IMR-90 (cell line): Measurements from ENCODE around the gene CRYBA4. TPM values are rescaled to one million over a fixed set of nuclear protein-coding genes. Genes with fewer than 3 reads are reported as not detected.

Experiments
- ATAC-seq: fragments of 200-7000 bp; cut with Tn5 transposase; 2 replicates; pipeline ENCODE4 v1.9.1; 2020; ENCODE audit warnings: low read depth, mild to moderate bottlenecking, moderate library complexity
- BruUV-seq: library from RNA; stranded (reverse); fragments of 400-500 nt; replicated peaks from 2 replicates; lab custom pipeline; 2021; lab: Mats Ljungman, UMichigan
- CTCF ChIA-PET: fragments of 300-600 bp; formaldehyde crosslinking; extraction: SDS; loops from one replicate; lab custom pipeline; 2021; ENCODE audit warnings: antibody characterized with exemption; lab: Yijun Ruan, JAX
- POLR2A ChIA-PET: fragments of 300-600 bp; sonication (Branson Sonifier 250); formaldehyde crosslinking; loops from one replicate; lab custom pipeline; 2022; ENCODE audit warnings: antibody characterized with exemption; ENCODE audit not compliant: unreplicated experiment; lab: Charles Lee
- DNase-seq: peaks from one replicate; pipeline ENCODE4 v3.0.0; 2013
- H2AFZ ChIP-seq: replicated peaks from 2 replicates; pipeline ENCODE3; 2013; ENCODE audit warnings: low read length, mild to moderate bottlenecking; ENCODE audit not compliant: poor library complexity
- H2AK5ac ChIP-seq: 2 replicates; pipeline ENCODE4 v1.6.1; 2013; ENCODE audit warnings: low read depth, low read length, inconsistent platforms
- H2AK9ac ChIP-seq: replicated peaks from 2 replicates; pipeline ENCODE3; 2013; ENCODE audit warnings: mild to moderate bottlenecking, low read depth, low read length, moderate library complexity; ENCODE audit not compliant: poor library complexity
- H2BK120ac ChIP-seq: 2 replicates; pipeline ENCODE4 v1.6.1; 2013; ENCODE audit warnings: low read depth, low read length, inconsistent platforms
- H2BK15ac ChIP-seq: 3 replicates; pipeline ENCODE4 v1.6.1; 2013; ENCODE audit warnings: low read depth, low read length, inconsistent platforms
- H2BK20ac ChIP-seq: 2 replicates; pipeline ENCODE4 v1.6.1; 2013; ENCODE audit warnings: low read depth, mild to moderate bottlenecking, inconsistent platforms, low read length, moderate library complexity
- H2BK5ac ChIP-seq: 2 replicates; pipeline ENCODE4 v1.6.1; 2013; ENCODE audit warnings: mild to moderate bottlenecking, low read depth, low read length, inconsistent platforms; ENCODE audit not compliant: poor library complexity, severe bottlenecking
- H3K14ac ChIP-seq: replicated peaks from 2 replicates; pipeline ENCODE4 v1.6.1; 2013; ENCODE audit warnings: low read depth, low read length, inconsistent platforms
- H3K18ac ChIP-seq: 2 replicates; pipeline ENCODE4 v1.6.1; 2013; ENCODE audit warnings: low read depth, low read length, control low read depth
- H3K23ac ChIP-seq: 2 replicates; pipeline ENCODE4 v1.6.1; 2013; ENCODE audit warnings: low read depth, low read length, inconsistent platforms
- H3K27ac ChIP-seq: 2 replicates; pipeline ENCODE4 v1.5.1; 2013; ENCODE audit warnings: mild to moderate bottlenecking, control low read depth, low read length; ENCODE audit not compliant: insufficient read depth
- H3K27me3 ChIP-seq: 2 replicates; pipeline ENCODE4 v1.6.1; 2013; ENCODE audit warnings: low read length; ENCODE audit not compliant: control insufficient read depth, insufficient read depth
- H3K36me3 ChIP-seq: 2 replicates; pipeline ENCODE4 v1.6.1; 2013; ENCODE audit warnings: low read length, mixed read lengths; ENCODE audit not compliant: control insufficient read depth, insufficient read depth
- H3K4ac ChIP-seq: 2 replicates; pipeline ENCODE4 v1.6.1; 2013; ENCODE audit warnings: low read depth, low read length, inconsistent platforms
- H3K4me1 ChIP-seq: 2 replicates; pipeline ENCODE4 v1.6.1; 2013; ENCODE audit warnings: low read length, mixed read lengths; ENCODE audit not compliant: control insufficient read depth, insufficient read depth
- H3K4me2 ChIP-seq: 2 replicates; pipeline ENCODE4 v1.6.1; 2013; ENCODE audit warnings: low read depth, mild to moderate bottlenecking, control low read depth, low read length, moderate library complexity
- H3K4me3 ChIP-seq: 2 replicates; pipeline ENCODE4 v1.5.1; 2013; ENCODE audit warnings: low read depth, mild to moderate bottlenecking, control low read depth, low read length, moderate library complexity; ENCODE audit not compliant: insufficient read depth
- H3K56ac ChIP-seq: 2 replicates; pipeline ENCODE4 v1.6.1; 2013; ENCODE audit warnings: low read length, inconsistent platforms; ENCODE audit not compliant: insufficient read depth; ENCODE audit errors: extremely low read depth
- H3K79me1 ChIP-seq, 2 experiments: 2 replicates each; pipeline ENCODE4 v1.6.1; 2013; ENCODE audit warnings: low read length in 2 of 2, inconsistent platforms in 1 of 2, low read depth in 1 of 2
- H3K9ac ChIP-seq: 2 replicates; pipeline ENCODE4 v1.6.1; 2013; ENCODE audit warnings: low read depth, low read length, control low read depth
- H3K9me1 ChIP-seq: 2 replicates; pipeline ENCODE4 v1.6.1; 2013; ENCODE audit warnings: low read length, inconsistent platforms; ENCODE audit not compliant: insufficient read depth
- H3K9me3 ChIP-seq: 2 replicates; pipeline ENCODE4 v1.6.1; 2013; ENCODE audit warnings: low read length; ENCODE audit not compliant: control insufficient read depth, insufficient read depth
- H4K20me1 ChIP-seq: 2 replicates; pipeline ENCODE4 v1.6.1; 2013; ENCODE audit warnings: low read length, inconsistent platforms; ENCODE audit not compliant: insufficient read depth
- H4K5ac ChIP-seq: 2 replicates; pipeline ENCODE4 v1.6.1; 2013; ENCODE audit warnings: mild to moderate bottlenecking, low read depth, low read length, control low read depth
- H4K8ac ChIP-seq, 2 experiments: 2 replicates each; pipeline ENCODE4 v1.6.1; 2013; ENCODE audit warnings: low read depth in 2 of 2, low read length in 2 of 2, control low read depth in 1 of 2, inconsistent platforms in 1 of 2
- H4K91ac ChIP-seq: 2 replicates; pipeline ENCODE4 v1.6.1; 2013; ENCODE audit warnings: low read depth, low read length, inconsistent platforms; ENCODE audit not compliant: insufficient read depth
- BHLHE40 ChIP-seq: fragments of 150-350 bp; IDR thresholded peaks from 2 replicates; pipeline ENCODE4 v1.6.1; 2016; ENCODE audit warnings: mild to moderate bottlenecking, low read depth, low read length
- CEBPB ChIP-seq: IDR thresholded peaks from 2 replicates; pipeline ENCODE4 v1.6.1; 2012; ENCODE audit warnings: low read depth, low read length, improper control_type of control experiment
- CHD1 ChIP-seq: IDR thresholded peaks from 2 replicates; pipeline ENCODE4 v1.6.1; 2012; ENCODE audit warnings: low read depth, low read length, improper control_type of control experiment
- ELK1 ChIP-seq: fragments of 150-350 bp; IDR thresholded peaks from 2 replicates; pipeline ENCODE4 v1.6.1; 2016; ENCODE audit warnings: low read depth, mild to moderate bottlenecking, low read length, moderate library complexity, borderline replicate concordance
- FOS ChIP-seq: fragments of 150-350 bp; IDR thresholded peaks from 2 replicates; pipeline ENCODE4 v1.6.1; 2016; ENCODE audit warnings: low read depth, low read length
- MAFK ChIP-seq: IDR thresholded peaks from 2 replicates; pipeline ENCODE4 v1.6.1; 2012; ENCODE audit warnings: low read depth, low read length, improper control_type of control experiment
- MAZ ChIP-seq: IDR thresholded peaks from 2 replicates; pipeline ENCODE4 v1.6.1; 2012; ENCODE audit warnings: low read depth, mild to moderate bottlenecking, low read length, improper control_type of control experiment, moderate library complexity, borderline replicate concordance
- MXI1 ChIP-seq: IDR thresholded peaks from 2 replicates; pipeline ENCODE4 v1.6.1; 2012; ENCODE audit warnings: low read depth, mild to moderate bottlenecking, low read length, moderate library complexity, borderline replicate concordance
- NFE2L2 ChIP-seq: fragments of 150-350 bp; IDR thresholded peaks from 2 replicates; pipeline ENCODE4 v1.6.1; 2016; ENCODE audit warnings: low read depth, mild to moderate bottlenecking, low read length
- POLR2A ChIP-seq: IDR thresholded peaks from 2 replicates; pipeline ENCODE4 v1.6.1; 2012; ENCODE audit warnings: mild to moderate bottlenecking, low read depth, low read length
- RAD21 ChIP-seq: IDR thresholded peaks from 2 replicates; pipeline ENCODE4 v1.6.1; 2012; ENCODE audit warnings: low read length, improper control_type of control experiment
- RCOR1 ChIP-seq: IDR thresholded peaks from 2 replicates; pipeline ENCODE4 v1.6.1; 2012; ENCODE audit warnings: mild to moderate bottlenecking, low read length, improper control_type of control experiment; ENCODE audit not compliant: insufficient replicate concordance
- RFX5 ChIP-seq: IDR thresholded peaks from 2 replicates; pipeline ENCODE4 v1.8.0; 2012; ENCODE audit warnings: low read depth, mild to moderate bottlenecking, low read length, moderate library complexity
- SMC3 ChIP-seq: fragments of 150-350 bp; IDR thresholded peaks from 2 replicates; pipeline ENCODE4 v1.6.1; 2016; ENCODE audit warnings: low read depth, mild to moderate bottlenecking, antibody characterized with exemption, low read length, moderate library complexity
- WGBS, 2 experiments: methylation state at CpG; one replicate each; pipeline versions ENCODE4 v1.1.5 to v1.1.7; 2013; ENCODE audit warnings: missing lambda C conversion rate in 2 of 2; ENCODE audit not compliant: insufficient read length in 1 of 2; ENCODE audit errors: extremely low coverage in 2 of 2; 5-methylcytosine and 5-hydroxymethylcytosine counted together
- dilution Hi-C: fragments of 300-500 bp; cut with HindIII; formaldehyde crosslinking; loops from one replicate; pipeline ENCODE4 v1.14.3; 2018; ENCODE audit warnings: low sequenced_read_pairs; ENCODE audit not compliant: unreplicated experiment
- in situ Hi-C: fragments of 300-500 bp; cut with MboI; formaldehyde crosslinking; loops from 3 replicates; pipeline ENCODE4 v1.14.3; 2019; ENCODE audit warnings: low sequenced_read_pairs, inconsistent platforms, mixed read lengths
- intact Hi-C: fragments of 100-400 bp; cut with micrococcal nuclease; formaldehyde crosslinking; loops from 2 replicates; pipeline ENCODE4 v1.10.0; 2022
- polyA plus RNA-seq, 3 experiments: library from polyadenylated mRNA; depleted of rRNA; stranded (reverse); fragments of >200 nt; gene quantifications; 2 replicates each; pipeline ENCODE4 v1.2.3, GENCODE V29; 2012; ENCODE audit warnings: low replicate concordance in 1 of 3
- total RNA-seq: library from RNA; depleted of rRNA; stranded (reverse); fragments of >200 nt; gene quantifications from 2 replicates; pipeline ENCODE4 v1.2.3, GENCODE V29; 2012
- TF ChIP-seq, protein P1 (sequence below): conservative IDR thresholded peaks from 2 replicates; pipeline ENCODE4 v1.5.1; 2012; ENCODE audit warnings: mild to moderate bottlenecking, low read depth, low read length, improper control_type of control experiment
- TF ChIP-seq, protein P2 (sequence below): fragments of 150-350 bp; IDR thresholded peaks from 2 replicates; pipeline ENCODE4 v1.6.1; 2017; ENCODE audit warnings: mild to moderate bottlenecking, antibody characterized with exemption, low read length, low read depth

CRYBA4 gene
- total and polyA plus RNA-seq, 2 of the 4 experiments (the other 2 are of a cell fraction) = not detected

DNA sequence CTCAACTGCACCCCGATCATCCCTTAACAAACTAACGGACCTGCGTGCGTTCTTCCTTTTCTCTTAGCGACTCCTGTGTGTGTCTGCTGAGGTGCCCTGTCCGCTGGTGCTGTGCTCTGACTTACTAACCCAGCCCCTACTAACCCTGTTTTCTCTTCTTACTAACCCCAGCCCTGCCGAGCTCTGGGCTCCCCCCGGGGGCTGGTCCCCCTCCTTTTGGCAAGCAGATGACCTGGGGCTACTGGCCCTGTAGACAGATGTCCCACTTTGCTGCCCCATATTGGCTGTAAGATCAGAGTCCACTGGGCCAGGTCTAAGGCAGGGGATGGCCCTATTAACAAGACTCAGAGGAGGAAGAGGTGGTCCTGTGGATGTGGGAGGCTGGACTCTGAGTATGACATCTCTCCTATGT lies 50.3 kb downstream of the CRYBA4 start:
- Histone ChIP-seq H3K9ac (peak overlapping the region; percentile 62), H3K4me3 (peak overlapping the region; percentile 73), H3K27me3 (no peaks in the 10 kb centered on the region), H3K56ac (peak overlapping the region; percentile 48), H3K18ac (peak overlapping the region; percentile 78), H3K9me1 (peaks cover 23% of the 10 kb centered on the region), H3K4me1 (peaks cover 10% of the 10 kb centered on the region), H3K14ac (peak overlapping the region; percentile 87), H2BK120ac (peak overlapping the region; percentile 87), H4K5ac (peak overlapping the region; percentile 97), H2AK9ac (peak overlapping the region; percentile 97), H3K36me3 (no peaks in the 10 kb centered on the region), H3K27ac (peak overlapping the region; percentile 92), H2BK15ac (peak overlapping the region; percentile 55; the same call in 2 of the 3 replicates), H4K8ac (peak overlapping the region; percentile 72 to 98), H3K79me1 (peaks cover 24 to 34% of the 10 kb centered on the region in 2 experiments), H2BK5ac (peak overlapping the region; percentile 85), H2AFZ (peak overlapping the region; percentile 93), H3K9me3 (no peaks in the 10 kb centered on the region), H2BK20ac (peak overlapping the region; percentile 30), H2AK5ac (peak overlapping the region; percentile 94), H4K20me1 (0 out of 2 replicates have a peak, but pooled peaks cover 3% of the 10 kb centered on the region), H3K4ac (peak overlapping the region; percentile 95), H3K4me2 (peak overlapping the region; percentile 83), H3K23ac (peak overlapping the region; percentile 79; the same call in 1 of the 2 replicates), H4K91ac (peak overlapping the region; percentile 97)
- intact Hi-C loops = loop anchor here (10.0 kb wide), 3 partner anchors 223 to 443 kb away; no protein-coding TSS in a partner anchor
- in situ Hi-C loops = no loop called here
- no TSS peak for BruUV-seq
- ATAC-seq (no peak), DNase-seq (no peak)
- WGBS, 2 experiments = 100% methylated on average over 1 of the region's 8 CpGs; no CpG with 5 or more reads in 1 of the 2 experiments
- POLR2A ChIA-PET = interaction anchor here (0.8 kb wide), 1 partner anchor 9 kb away, joined by 3 read pairs; no protein-coding TSS in a partner anchor
- dilution Hi-C loops = no loop called here
- CTCF ChIA-PET = no interaction called here
- TF ChIP-seq, protein P1, sequence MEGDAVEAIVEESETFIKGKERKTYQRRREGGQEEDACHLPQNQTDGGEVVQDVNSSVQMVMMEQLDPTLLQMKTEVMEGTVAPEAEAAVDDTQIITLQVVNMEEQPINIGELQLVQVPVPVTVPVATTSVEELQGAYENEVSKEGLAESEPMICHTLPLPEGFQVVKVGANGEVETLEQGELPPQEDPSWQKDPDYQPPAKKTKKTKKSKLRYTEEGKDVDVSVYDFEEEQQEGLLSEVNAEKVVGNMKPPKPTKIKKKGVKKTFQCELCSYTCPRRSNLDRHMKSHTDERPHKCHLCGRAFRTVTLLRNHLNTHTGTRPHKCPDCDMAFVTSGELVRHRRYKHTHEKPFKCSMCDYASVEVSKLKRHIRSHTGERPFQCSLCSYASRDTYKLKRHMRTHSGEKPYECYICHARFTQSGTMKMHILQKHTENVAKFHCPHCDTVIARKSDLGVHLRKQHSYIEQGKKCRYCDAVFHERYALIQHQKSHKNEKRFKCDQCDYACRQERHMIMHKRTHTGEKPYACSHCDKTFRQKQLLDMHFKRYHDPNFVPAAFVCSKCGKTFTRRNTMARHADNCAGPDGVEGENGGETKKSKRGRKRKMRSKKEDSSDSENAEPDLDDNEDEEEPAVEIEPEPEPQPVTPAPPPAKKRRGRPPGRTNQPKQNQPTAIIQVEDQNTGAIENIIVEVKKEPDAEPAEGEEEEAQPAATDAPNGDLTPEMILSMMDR = no peak
- TF ChIP-seq POLR2A (no peak), RFX5 (no peak), BHLHE40 (no peak), MXI1 (no peak), RAD21 (no peak), FOS (no peak), ELK1 (no peak), CEBPB (no peak), MAFK (no peak), CHD1 (no peak), MAZ (no peak), SMC3 (no peak), RCOR1 (no peak), NFE2L2 (no peak)
- TF ChIP-seq, protein P2, sequence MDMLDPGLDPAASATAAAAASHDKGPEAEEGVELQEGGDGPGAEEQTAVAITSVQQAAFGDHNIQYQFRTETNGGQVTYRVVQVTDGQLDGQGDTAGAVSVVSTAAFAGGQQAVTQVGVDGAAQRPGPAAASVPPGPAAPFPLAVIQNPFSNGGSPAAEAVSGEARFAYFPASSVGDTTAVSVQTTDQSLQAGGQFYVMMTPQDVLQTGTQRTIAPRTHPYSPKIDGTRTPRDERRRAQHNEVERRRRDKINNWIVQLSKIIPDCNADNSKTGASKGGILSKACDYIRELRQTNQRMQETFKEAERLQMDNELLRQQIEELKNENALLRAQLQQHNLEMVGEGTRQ = no peak
